Endothelial cell (in vitro differentiated cells): ENCODE measurements around the gene FAT2. TPM values are rescaled to one million over a fixed set of nuclear protein-coding genes. Genes with fewer than 3 reads are reported as not detected.

ENCODE experiments used
- DNase-seq: peaks from one replicate; pipeline ENCODE4 v3.0.0; 2021; ENCODE audit warnings: low spot score
- H3K27ac Mint-ChIP-seq: one replicate; pipeline ENCODE4 v1.8.0; 2021; ENCODE audit warnings: mixed read lengths, inconsistent platforms; ENCODE audit not compliant: unreplicated experiment
- H3K27me3 Mint-ChIP-seq: one replicate; pipeline ENCODE4 v1.8.0; 2021; ENCODE audit warnings: mild to moderate bottlenecking, moderate library complexity, mixed read lengths, inconsistent platforms; ENCODE audit not compliant: unreplicated experiment
- H3K36me3 Mint-ChIP-seq: one replicate; pipeline ENCODE4 v1.8.0; 2021; ENCODE audit warnings: mild to moderate bottlenecking, low read depth, mixed read lengths, inconsistent platforms; ENCODE audit not compliant: unreplicated experiment
- H3K4me1 Mint-ChIP-seq: one replicate; pipeline ENCODE4 v1.8.0; 2021; ENCODE audit warnings: mild to moderate bottlenecking, mixed read lengths, inconsistent platforms; ENCODE audit not compliant: unreplicated experiment
- H3K4me3 Mint-ChIP-seq: one replicate; pipeline ENCODE4 v1.8.0; 2021; ENCODE audit warnings: mild to moderate bottlenecking, mixed read lengths, inconsistent platforms; ENCODE audit not compliant: unreplicated experiment
- H3K9me3 Mint-ChIP-seq: one replicate; pipeline ENCODE4 v1.8.0; 2021; ENCODE audit warnings: mixed read lengths, inconsistent platforms; ENCODE audit not compliant: unreplicated experiment
- total RNA-seq: library from RNA; stranded (reverse); fragmentation: NEBNext Ultra II Directional; extraction: Animal tissue kit (Norgen Biotek cat#: 25700); gene quantifications from one replicate; pipeline ENCODE4 v1.2.1, GENCODE V29; 2021; ENCODE audit not compliant: unreplicated experiment
- TF ChIP-seq, protein P1 (sequence below): fragments of 200-600 bp; sonication (generic); IDR thresholded peaks from one replicate; pipeline ENCODE4 v1.5.0; 2021; ENCODE audit warnings: antibody characterized with exemption; ENCODE audit not compliant: unreplicated experiment

The FAT2 gene
- total RNA-seq, 1 donor from 2014 or later, result 0.13 TPM

DNA sequence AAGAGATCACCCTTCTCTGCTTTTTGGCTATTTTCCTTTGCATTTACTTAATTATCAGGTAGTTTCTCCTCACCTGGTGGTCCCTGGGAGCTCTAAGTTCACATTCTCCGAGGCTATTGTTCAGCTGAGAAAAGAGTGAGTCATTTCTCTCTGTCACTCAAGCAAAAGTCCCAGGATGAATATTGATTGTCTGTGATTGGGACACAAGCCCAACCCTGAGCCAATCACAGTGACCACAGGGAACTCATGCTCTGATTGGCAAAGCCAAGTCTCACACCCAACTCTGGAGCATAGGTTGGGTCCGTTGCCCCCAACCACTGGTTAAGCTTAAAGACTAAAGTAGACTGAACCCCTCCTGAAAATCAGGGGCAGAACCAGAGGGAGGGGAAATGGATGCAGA is 27.8 kb upstream of the FAT2 start:
- TF ChIP-seq, protein P1, sequence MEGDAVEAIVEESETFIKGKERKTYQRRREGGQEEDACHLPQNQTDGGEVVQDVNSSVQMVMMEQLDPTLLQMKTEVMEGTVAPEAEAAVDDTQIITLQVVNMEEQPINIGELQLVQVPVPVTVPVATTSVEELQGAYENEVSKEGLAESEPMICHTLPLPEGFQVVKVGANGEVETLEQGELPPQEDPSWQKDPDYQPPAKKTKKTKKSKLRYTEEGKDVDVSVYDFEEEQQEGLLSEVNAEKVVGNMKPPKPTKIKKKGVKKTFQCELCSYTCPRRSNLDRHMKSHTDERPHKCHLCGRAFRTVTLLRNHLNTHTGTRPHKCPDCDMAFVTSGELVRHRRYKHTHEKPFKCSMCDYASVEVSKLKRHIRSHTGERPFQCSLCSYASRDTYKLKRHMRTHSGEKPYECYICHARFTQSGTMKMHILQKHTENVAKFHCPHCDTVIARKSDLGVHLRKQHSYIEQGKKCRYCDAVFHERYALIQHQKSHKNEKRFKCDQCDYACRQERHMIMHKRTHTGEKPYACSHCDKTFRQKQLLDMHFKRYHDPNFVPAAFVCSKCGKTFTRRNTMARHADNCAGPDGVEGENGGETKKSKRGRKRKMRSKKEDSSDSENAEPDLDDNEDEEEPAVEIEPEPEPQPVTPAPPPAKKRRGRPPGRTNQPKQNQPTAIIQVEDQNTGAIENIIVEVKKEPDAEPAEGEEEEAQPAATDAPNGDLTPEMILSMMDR, result no peak
- Mint-ChIP-seq H3K27me3 (peaks cover 2% of the 10 kb centered on the region), H3K9me3 (no peaks in the 10 kb centered on the region), H3K27ac (no peak overlapping the region), H3K4me1 (peaks cover 9% of the 10 kb centered on the region), H3K4me3 (no peak overlapping the region), H3K36me3 (no peaks in the 10 kb centered on the region)
- DNase-seq, result no peak

DNA sequence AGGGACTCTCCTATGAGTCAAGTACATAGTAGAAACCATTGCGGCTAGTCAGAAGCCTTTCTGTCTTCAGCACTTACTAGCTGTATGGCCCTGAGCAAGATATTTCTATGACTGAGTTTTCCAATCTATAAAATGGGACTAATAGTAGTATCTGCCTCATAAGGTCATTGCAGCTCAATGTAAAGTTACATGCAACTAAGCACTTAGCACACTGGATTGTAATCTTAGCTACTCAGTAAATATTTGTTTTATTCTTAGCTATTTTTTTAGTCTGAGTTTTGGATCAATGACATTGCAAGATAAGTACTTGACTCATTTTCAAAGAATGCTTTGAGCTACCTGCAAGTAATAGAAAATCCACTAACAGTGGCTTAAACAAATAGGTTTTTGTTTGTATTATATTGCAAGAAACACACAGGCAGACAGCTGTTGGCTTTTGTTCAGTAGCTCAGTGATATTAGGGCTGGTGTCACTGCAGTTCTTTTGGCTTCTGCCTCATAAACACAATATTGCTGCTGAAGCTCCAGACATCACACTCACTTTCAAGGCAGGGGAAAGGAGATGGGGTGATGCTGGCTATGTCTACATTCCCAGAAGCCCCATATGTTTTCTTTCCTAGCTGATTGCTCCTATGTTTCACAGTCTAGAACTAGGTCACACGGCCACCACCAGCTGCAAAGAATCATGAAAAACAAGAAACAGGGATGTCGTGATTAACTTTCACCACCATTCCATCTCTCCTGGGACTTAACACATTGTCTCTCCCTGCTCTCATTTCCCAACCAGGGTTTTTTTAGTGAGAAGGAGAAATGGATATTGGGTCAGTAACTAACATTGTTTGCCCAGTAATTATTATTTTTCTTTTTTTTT is 26.9 kb upstream of the FAT2 start:
- Mint-ChIP-seq H3K4me1 (peaks cover 9% of the 10 kb centered on the region), H3K27ac (no peak overlapping the region), H3K36me3 (no peaks in the 10 kb centered on the region), H3K9me3 (no peaks in the 10 kb centered on the region), H3K4me3 (no peak overlapping the region), H3K27me3 (peaks cover 2% of the 10 kb centered on the region)
- DNase-seq, result no peak
- TF ChIP-seq, protein P1, result no peak

DNA sequence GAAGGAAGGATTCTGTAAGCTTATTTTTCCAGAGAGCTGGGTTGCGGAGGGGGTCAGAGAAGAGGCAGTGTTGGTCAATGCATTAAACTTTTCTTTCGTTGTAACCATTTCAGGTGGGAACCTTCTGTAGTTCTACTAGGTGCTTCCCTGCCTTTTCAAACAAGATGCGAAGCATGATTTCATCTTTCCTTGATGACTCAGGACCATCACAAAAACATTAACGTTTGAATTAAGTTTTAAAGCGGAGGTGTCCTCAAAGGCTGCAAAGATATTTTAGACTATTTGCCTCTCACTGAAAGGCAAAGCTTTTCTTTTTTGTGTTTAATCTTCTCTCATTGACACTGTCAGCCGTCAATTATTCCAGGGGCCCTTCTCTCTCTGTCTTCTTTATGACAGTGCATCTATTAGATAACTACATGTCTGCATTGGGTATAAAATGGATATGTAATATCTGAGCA is 26.3 kb upstream of the FAT2 start:
- Mint-ChIP-seq H3K9me3 (no peaks in the 10 kb centered on the region), H3K4me1 (peaks cover 10% of the 10 kb centered on the region), H3K4me3 (no peak overlapping the region), H3K36me3 (peaks cover 1% of the 10 kb centered on the region), H3K27ac (no peak overlapping the region), H3K27me3 (peaks cover 5% of the 10 kb centered on the region)
- no peak for DNase-seq
- TF ChIP-seq, protein P1, result no peak

DNA sequence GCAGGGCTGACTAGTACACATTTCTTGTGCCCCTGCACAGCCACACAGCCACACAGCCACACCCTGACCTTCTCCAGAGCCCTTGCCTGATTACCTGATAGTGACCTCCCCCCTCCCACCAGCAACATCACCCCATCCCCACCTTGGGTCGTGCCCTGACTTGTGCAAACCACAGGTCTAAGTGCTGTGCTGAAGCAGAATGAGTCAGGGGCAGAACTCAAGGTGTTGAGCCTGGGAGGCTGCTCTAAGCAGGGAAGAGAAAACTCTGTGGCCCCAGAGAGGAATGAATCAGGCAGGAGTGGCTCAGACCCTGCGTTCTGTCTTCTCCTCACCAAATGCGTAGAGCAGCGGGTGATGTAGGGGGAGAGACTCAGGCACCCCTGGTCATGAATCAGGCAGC is 24.3 kb upstream of the FAT2 start:
- peaks cover 5% of the 10 kb centered on the region for H3K36me3 Mint-ChIP-seq
- TF ChIP-seq, protein P1, result no peak
- peaks cover 8% of the 10 kb centered on the region for H3K4me1 Mint-ChIP-seq
- H3K9me3 Mint-ChIP-seq, result no peaks in the 10 kb centered on the region
- H3K27ac Mint-ChIP-seq, result no peak overlapping the region
- H3K27me3 Mint-ChIP-seq, result peaks cover 4% of the 10 kb centered on the region
- no peak overlapping the region for H3K4me3 Mint-ChIP-seq
- no peak for DNase-seq

DNA sequence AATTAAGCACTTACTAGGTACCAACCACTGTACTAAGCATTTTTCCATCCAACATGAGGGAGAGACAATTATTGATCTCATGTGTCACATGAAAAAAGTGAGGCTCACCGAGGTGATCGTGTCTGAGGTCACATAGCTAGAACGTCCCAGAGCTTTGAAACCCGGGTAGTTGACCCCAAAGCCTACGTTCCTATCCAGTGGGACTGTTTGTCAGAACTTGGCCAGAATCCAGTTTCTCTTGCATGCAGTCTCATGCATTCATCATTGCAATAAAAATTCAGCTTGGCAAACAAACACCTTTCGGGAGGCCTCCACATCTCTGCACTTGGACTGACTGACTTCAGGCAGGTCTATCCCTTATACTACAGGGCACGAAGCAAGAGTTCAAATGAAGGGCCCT is 23.4 kb upstream of the FAT2 start:
- Mint-ChIP-seq H3K36me3 (peaks cover 5% of the 10 kb centered on the region), H3K27ac (no peak overlapping the region), H3K9me3 (no peaks in the 10 kb centered on the region), H3K4me1 (peaks cover 3% of the 10 kb centered on the region), H3K27me3 (peaks cover 4% of the 10 kb centered on the region), H3K4me3 (no peak overlapping the region)
- TF ChIP-seq, protein P1, result no peak
- no peak for DNase-seq
